Left ventricle myocardium inferior (tissue), 1 donor: ENCODE results near the gene CYTL1. TPM values are rescaled to one million over a fixed set of nuclear protein-coding genes. Genes with fewer than 3 reads are reported as not detected.

Source experiments
- DNase-seq: peaks from one replicate; pipeline ENCODE4 v3.0.0-alpha.2; 2020
- H3K27ac ChIP-seq: fragments of 200-600 bp; replicated peaks from 2 replicates; pipeline ENCODE4 v1.8.0; 2021
- H3K27me3 ChIP-seq: fragments of 200-600 bp; 2 replicates; pipeline ENCODE4 v1.8.0; 2021; ENCODE audit warnings: low read depth
- H3K36me3 ChIP-seq: fragments of 200-600 bp; 2 replicates; pipeline ENCODE4 v1.8.0; 2021
- H3K4me1 ChIP-seq: fragments of 200-600 bp; 2 replicates; pipeline ENCODE4 v1.8.0; 2021
- H3K4me3 ChIP-seq: fragments of 200-600 bp; 2 replicates; pipeline ENCODE4 v1.8.0; 2021; ENCODE audit warnings: mild to moderate bottlenecking, moderate library complexity
- H3K9me3 ChIP-seq: fragments of 200-600 bp; replicated peaks from 2 replicates; pipeline ENCODE4 v1.8.0; 2021
- intact Hi-C: fragments of 100-400 bp; cut with micrococcal nuclease; formaldehyde crosslinking; loops from one replicate; pipeline ENCODE4 v1.11.0; 2022
- total RNA-seq: library from RNA; stranded (reverse); fragmentation: NEBNext Ultra II Directional; extraction: Animal tissue kit (Norgen Biotek cat#: 25700); gene quantifications from one replicate; pipeline ENCODE4 v1.2.1, GENCODE V29; 2021
- TF ChIP-seq, protein P1 (sequence below): fragments of 200-600 bp; IDR thresholded peaks from 2 replicates; pipeline ENCODE4 v1.8.0; 2021; ENCODE audit warnings: antibody characterized with exemption, mild to moderate bottlenecking, borderline replicate concordance
- donor health status: DM: no; HTN: yes; CAD: no; lungs with severe emphysema.

CYTL1 gene
- total RNA-seq, 1 donor from 2014 or later, result 0.47 TPM

DNA sequence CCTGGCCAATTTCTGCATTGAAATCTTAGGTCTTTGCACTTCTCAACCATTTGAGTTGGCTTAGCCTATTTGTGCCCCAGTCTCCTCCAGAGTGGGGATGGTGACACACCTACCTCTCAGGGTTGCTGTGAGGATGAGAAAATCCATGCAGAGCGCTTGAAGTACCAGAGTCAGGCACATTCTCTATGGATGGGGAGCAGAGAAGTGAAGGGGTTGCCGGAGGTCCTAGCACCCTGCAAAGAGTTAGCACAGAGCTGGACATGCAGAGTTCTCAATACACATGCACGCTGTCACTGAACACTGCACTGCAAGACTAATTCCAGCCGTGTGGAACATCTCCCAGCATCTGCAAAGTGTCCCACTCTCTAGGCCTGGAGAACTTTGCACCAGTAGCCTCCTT lies 29.5 kb upstream of the CYTL1 start:
- TF ChIP-seq, protein P1, sequence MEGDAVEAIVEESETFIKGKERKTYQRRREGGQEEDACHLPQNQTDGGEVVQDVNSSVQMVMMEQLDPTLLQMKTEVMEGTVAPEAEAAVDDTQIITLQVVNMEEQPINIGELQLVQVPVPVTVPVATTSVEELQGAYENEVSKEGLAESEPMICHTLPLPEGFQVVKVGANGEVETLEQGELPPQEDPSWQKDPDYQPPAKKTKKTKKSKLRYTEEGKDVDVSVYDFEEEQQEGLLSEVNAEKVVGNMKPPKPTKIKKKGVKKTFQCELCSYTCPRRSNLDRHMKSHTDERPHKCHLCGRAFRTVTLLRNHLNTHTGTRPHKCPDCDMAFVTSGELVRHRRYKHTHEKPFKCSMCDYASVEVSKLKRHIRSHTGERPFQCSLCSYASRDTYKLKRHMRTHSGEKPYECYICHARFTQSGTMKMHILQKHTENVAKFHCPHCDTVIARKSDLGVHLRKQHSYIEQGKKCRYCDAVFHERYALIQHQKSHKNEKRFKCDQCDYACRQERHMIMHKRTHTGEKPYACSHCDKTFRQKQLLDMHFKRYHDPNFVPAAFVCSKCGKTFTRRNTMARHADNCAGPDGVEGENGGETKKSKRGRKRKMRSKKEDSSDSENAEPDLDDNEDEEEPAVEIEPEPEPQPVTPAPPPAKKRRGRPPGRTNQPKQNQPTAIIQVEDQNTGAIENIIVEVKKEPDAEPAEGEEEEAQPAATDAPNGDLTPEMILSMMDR, result no peak
- Histone ChIP-seq H3K4me1 (peaks cover 23% of the 10 kb centered on the region), H3K36me3 (no peaks in the 10 kb centered on the region), H3K9me3 (peaks cover 6% of the 10 kb centered on the region), H3K4me3 (no peak overlapping the region), H3K27ac (no peak overlapping the region), H3K27me3 (peaks cover 81% of the 10 kb centered on the region)
- intact Hi-C loops, result no loop called here
- DNase-seq, result no peak

DNA sequence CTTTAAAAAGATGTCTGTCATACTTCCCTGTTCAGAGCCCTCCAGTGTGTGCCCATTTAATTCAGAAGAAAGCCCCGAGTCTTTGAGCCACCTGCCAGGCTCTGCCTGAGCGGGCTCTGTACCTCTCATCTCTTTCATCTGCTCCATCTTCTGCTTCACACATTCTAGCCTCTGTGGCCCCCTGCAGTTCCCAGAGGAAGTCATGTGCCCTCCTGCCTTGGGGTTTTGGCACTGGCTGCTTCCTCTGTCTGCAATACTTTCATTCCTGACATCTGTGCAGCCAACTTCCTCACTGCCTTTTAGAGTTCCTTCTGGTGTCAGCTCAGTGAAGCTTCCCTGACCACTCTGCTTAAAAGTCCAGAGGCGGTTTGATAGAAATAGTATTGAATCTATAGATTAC lies 25.8 kb upstream of the CYTL1 start:
- H3K36me3 ChIP-seq, result no peaks in the 10 kb centered on the region
- peaks cover 58% of the 10 kb centered on the region for H3K27me3 ChIP-seq
- peaks cover under 1% of the 10 kb centered on the region for H3K4me1 ChIP-seq
- no peak for DNase-seq
- intact Hi-C loops, result no loop called here
- no peak overlapping the region for H3K4me3 ChIP-seq
- H3K9me3 ChIP-seq, result peaks cover 6% of the 10 kb centered on the region
- no peak overlapping the region for H3K27ac ChIP-seq
- TF ChIP-seq, protein P1, result no peak

DNA sequence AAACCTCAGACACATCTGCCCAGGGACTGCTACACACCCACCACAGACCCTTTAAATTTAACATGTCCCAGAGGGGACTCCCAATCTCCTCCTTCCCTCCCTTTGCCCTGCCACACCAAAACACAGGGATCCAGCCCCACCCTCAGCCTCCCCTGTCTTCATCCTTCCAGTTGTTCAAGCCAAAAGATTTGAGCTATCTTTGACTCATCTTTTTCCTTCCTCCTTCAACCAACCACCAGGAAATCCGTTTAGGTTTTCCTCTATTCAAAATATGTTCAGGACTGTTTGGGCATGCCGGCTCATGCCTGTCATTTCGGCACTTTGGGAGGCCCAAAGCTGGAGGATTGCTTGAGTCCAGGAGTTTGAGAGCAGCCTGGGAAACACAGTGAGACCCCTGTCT lies 25.1 kb upstream of the CYTL1 start:
- DNase-seq, result no peak
- intact Hi-C loops, result no loop called here
- Histone ChIP-seq H3K4me3 (no peak overlapping the region), H3K9me3 (peaks cover 6% of the 10 kb centered on the region), H3K4me1 (no peaks in the 10 kb centered on the region), H3K36me3 (no peaks in the 10 kb centered on the region), H3K27ac (no peak overlapping the region), H3K27me3 (peaks cover 56% of the 10 kb centered on the region)
- TF ChIP-seq, protein P1, result no peak

DNA sequence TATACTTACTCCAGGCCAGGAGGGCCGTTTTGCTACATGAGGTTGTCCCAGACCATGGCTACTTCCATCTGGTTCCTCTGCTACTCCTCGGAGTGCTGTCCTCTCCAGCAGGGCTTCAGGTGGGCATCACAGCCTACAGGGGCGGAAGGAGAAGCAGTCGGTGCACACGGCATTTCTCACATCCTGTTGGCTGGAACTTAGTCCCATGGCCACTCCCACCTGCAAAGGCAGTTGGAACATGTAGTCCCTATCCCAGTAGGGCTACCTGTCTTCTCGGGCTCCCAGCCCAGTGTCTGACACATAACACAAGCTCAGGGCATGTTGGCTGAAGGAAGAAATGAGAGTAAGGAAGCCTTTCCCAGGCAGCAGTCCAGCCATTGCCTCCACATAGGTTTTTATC lies 24.3 kb upstream of the CYTL1 start:
- Histone ChIP-seq H3K36me3 (no peaks in the 10 kb centered on the region), H3K4me3 (no peak overlapping the region), H3K27ac (no peak overlapping the region), H3K9me3 (peaks cover 6% of the 10 kb centered on the region), H3K27me3 (peaks cover 48% of the 10 kb centered on the region), H3K4me1 (no peaks in the 10 kb centered on the region)
- TF ChIP-seq, protein P1, result no peak
- intact Hi-C loops, result no loop called here
- DNase-seq, result no peak

DNA sequence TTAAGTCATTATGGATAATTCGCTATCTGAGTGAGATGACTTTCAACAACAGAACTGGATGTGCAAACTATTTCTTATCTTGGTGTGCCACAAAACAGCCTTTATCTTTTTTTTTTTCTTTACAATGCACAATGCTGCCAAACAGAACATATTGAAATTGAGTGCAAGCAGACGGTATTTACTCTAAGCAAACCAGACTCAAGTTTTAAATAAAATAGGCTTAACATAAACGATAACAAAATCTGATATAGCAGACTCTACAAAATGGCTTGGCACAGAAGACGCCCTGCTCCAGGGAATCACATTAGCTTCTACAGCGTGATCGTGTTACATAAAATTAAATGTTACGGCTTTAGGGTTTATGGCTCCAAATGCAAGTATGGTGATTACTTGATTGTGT lies 22.4 kb upstream of the CYTL1 start:
- DNase-seq, result no peak
- TF ChIP-seq, protein P1, result no peak
- no peak overlapping the region for H3K4me3 ChIP-seq
- H3K9me3 ChIP-seq, result peaks cover 6% of the 10 kb centered on the region
- intact Hi-C loops, result no loop called here
- H3K27me3 ChIP-seq, result peaks cover 40% of the 10 kb centered on the region
- no peak overlapping the region for H3K27ac ChIP-seq
- H3K36me3 ChIP-seq, result no peaks in the 10 kb centered on the region
- no peaks in the 10 kb centered on the region for H3K4me1 ChIP-seq
